DOHH2 (cell line): ENCODE data around the gene SPATA2.

Source experiments
- H3F3A ChIP-seq: fragments of 200-600 bp; sonication (generic), shearing (Covaris generic); 2 replicates; pipeline ENCODE4 v1.6.0; 2016; ENCODE audit warnings: antibody characterized with exemption, mild to moderate bottlenecking; ENCODE audit not compliant: control insufficient read depth, insufficient read depth
- H3K27ac ChIP-seq: fragments of 200-600 bp; sonication (generic); 2 replicates; pipeline ENCODE4 v1.5.1; 2014; ENCODE audit warnings: low read depth, mild to moderate bottlenecking, low read length, moderate library complexity
- H3K27me3 ChIP-seq: fragments of 200-600 bp; sonication (generic); 2 replicates; pipeline ENCODE4 v1.6.1; 2014; ENCODE audit warnings: mild to moderate bottlenecking, low read length, mixed read lengths; ENCODE audit not compliant: control insufficient read depth
- H3K36me3 ChIP-seq: fragments of 200-600 bp; sonication (generic); 2 replicates; pipeline ENCODE4 v1.6.1; 2014; ENCODE audit warnings: mild to moderate bottlenecking, low read length, moderate library complexity, mixed read lengths; ENCODE audit not compliant: control insufficient read depth
- H3K4me1 ChIP-seq: fragments of 200-600 bp; sonication (generic); 2 replicates; pipeline ENCODE4 v1.6.1; 2014; ENCODE audit warnings: mild to moderate bottlenecking, low read length, mixed read lengths; ENCODE audit not compliant: control insufficient read depth
- H3K4me2 ChIP-seq: fragments of 200-600 bp; sonication (generic); 2 replicates; pipeline ENCODE4 v1.6.0; 2014; ENCODE audit warnings: mild to moderate bottlenecking, low read length, moderate library complexity
- H3K4me3 ChIP-seq: fragments of 200-600 bp; sonication (generic); 2 replicates; pipeline ENCODE4 v1.5.1; 2014; ENCODE audit warnings: mild to moderate bottlenecking, low read length, mixed read lengths
- H3K79me2 ChIP-seq: fragments of 200-600 bp; sonication (generic); 2 replicates; pipeline ENCODE4 v1.6.1; 2014; ENCODE audit warnings: mild to moderate bottlenecking, low read length, mixed read lengths; ENCODE audit not compliant: control insufficient read depth
- H3K9me2 ChIP-seq: fragments of 200-600 bp; sonication (generic); replicated peaks from 2 replicates; pipeline ENCODE4 v1.6.1; 2014; ENCODE audit warnings: mild to moderate bottlenecking, low read length, mixed read lengths; ENCODE audit not compliant: control insufficient read depth
- H3K9me3 ChIP-seq: fragments of 200-600 bp; sonication (generic); 2 replicates; pipeline ENCODE4 v1.6.1; 2014; ENCODE audit warnings: antibody characterized with exemption, low read length, mixed read lengths; ENCODE audit not compliant: control insufficient read depth, insufficient read depth
- H4K20me1 ChIP-seq: fragments of 200-600 bp; sonication (generic); 2 replicates; pipeline ENCODE4 v1.6.0; 2014; ENCODE audit warnings: low read depth, mild to moderate bottlenecking, antibody characterized with exemption, low read length, moderate library complexity; ENCODE audit not compliant: control insufficient read depth, insufficient read depth
- EZH2phosphoT487 ChIP-seq: fragments of 200-600 bp; sonication (generic); IDR thresholded peaks from 2 replicates; pipeline ENCODE4 v1.6.1; 2017; ENCODE audit warnings: borderline replicate concordance, mild to moderate bottlenecking, antibody characterized with exemption, low read length, moderate library complexity, mixed read lengths
- TF ChIP-seq, protein P1 (sequence below): fragments of 200-600 bp; sonication (generic); IDR thresholded peaks from one replicate; pipeline ENCODE4 v1.5.1; 2014; ENCODE audit warnings: antibody characterized with exemption, mild to moderate bottlenecking, low read depth, low read length; ENCODE audit not compliant: poor library complexity, severe bottlenecking

SPATA2 gene

DNA sequence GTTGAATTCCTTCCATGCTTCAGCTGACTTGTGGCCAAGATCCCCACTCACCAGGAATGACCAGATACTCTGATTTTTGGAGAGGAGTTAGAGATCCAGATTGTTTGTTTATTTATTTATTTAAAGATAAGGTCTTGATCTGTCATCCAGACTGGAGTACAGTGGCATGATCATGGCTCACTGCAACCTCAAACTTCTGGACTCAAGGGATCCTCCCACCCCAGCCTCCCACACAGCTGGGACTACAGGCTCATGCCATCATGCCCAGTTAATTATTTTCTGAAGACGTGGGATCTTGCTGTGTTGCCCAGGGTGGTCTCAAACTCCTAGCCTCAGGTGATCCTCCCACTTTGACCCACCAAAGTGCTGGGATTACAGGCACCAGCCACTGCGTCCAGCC is 4.1 kb upstream of the SPATA2 start:
- no peak overlapping the region for H3K4me3 ChIP-seq
- no peaks in the 10 kb centered on the region for H3K9me3 ChIP-seq
- no peaks in the 10 kb centered on the region for H3K9me2 ChIP-seq
- TF ChIP-seq, protein P1, sequence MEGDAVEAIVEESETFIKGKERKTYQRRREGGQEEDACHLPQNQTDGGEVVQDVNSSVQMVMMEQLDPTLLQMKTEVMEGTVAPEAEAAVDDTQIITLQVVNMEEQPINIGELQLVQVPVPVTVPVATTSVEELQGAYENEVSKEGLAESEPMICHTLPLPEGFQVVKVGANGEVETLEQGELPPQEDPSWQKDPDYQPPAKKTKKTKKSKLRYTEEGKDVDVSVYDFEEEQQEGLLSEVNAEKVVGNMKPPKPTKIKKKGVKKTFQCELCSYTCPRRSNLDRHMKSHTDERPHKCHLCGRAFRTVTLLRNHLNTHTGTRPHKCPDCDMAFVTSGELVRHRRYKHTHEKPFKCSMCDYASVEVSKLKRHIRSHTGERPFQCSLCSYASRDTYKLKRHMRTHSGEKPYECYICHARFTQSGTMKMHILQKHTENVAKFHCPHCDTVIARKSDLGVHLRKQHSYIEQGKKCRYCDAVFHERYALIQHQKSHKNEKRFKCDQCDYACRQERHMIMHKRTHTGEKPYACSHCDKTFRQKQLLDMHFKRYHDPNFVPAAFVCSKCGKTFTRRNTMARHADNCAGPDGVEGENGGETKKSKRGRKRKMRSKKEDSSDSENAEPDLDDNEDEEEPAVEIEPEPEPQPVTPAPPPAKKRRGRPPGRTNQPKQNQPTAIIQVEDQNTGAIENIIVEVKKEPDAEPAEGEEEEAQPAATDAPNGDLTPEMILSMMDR: no peak
- TF ChIP-seq EZH2phosphoT487: no peak
- peaks cover 3% of the 10 kb centered on the region; the same call in 1 of the 2 replicates for H3F3A ChIP-seq
- H3K36me3 ChIP-seq: no peaks in the 10 kb centered on the region
- H4K20me1 ChIP-seq: peaks cover 4% of the 10 kb centered on the region; the same call in 1 of the 2 replicates
- H3K4me1 ChIP-seq: peaks cover 8% of the 10 kb centered on the region
- H3K27me3 ChIP-seq: no peaks in the 10 kb centered on the region
- H3K27ac ChIP-seq: no peak overlapping the region
- H3K79me2 ChIP-seq: peaks cover 20% of the 10 kb centered on the region
- H3K4me2 ChIP-seq: no peak overlapping the region

DNA sequence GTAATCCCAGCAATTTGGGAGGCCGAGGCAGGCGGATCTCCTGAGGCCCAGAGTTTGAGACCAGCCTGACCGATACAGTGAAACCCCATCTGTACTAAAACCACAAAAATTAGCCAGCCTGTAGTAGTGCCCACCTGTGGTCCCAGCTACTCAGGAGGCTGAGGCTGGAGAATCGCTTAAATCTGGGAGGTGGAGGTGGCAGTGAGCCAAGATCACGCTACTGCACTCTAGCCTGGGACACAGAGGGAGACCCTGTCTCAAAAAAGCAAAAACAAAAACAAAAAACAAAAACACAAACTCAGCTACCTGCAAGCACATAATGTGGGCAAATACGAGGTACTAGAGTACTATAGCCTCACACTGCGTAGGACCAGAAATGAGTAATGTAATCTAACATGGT is 3.7 kb upstream of the SPATA2 start:
- Histone ChIP-seq H3K4me1 (peaks cover 12% of the 10 kb centered on the region), H4K20me1 (peaks cover 8% of the 10 kb centered on the region; the same call in 1 of the 2 replicates), H3K9me2 (no peaks in the 10 kb centered on the region), H3F3A (peaks cover 3% of the 10 kb centered on the region; the same call in 1 of the 2 replicates), H3K9me3 (no peaks in the 10 kb centered on the region), H3K79me2 (peaks cover 24% of the 10 kb centered on the region), H3K4me3 (no peak overlapping the region), H3K27ac (no peak overlapping the region), H3K36me3 (no peaks in the 10 kb centered on the region), H3K4me2 (no peak overlapping the region), H3K27me3 (no peaks in the 10 kb centered on the region)
- no peak for TF ChIP-seq EZH2phosphoT487
- TF ChIP-seq, protein P1: no peak

DNA sequence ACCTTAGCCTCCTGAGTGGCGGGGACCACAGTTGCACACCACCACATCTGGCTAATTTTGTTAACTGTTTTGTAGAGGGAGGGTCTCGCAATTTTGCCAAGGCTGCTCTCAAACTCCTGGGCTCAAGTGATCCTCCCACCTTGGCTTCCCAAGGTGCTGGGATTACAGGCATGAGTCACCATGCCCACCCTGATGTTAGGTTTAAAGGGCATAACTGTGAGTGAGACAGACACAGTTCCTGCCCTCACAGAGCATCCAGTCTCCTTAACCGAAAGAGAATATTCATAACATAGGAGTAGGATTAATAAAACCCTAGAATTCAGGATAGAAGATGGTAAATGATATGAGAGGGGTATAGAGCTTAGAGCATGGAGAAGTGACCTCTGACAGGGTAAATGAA is 3.1 kb upstream of the SPATA2 start:
- H3K9me3 ChIP-seq: no peaks in the 10 kb centered on the region
- H4K20me1 ChIP-seq: peaks cover 14% of the 10 kb centered on the region
- no peaks in the 10 kb centered on the region for H3K9me2 ChIP-seq
- peaks cover 30% of the 10 kb centered on the region for H3K79me2 ChIP-seq
- peaks cover 18% of the 10 kb centered on the region for H3K4me1 ChIP-seq
- H3F3A ChIP-seq: peaks cover 3% of the 10 kb centered on the region; the same call in 1 of the 2 replicates
- no peak overlapping the region for H3K27ac ChIP-seq
- no peaks in the 10 kb centered on the region for H3K27me3 ChIP-seq
- no peak overlapping the region for H3K4me2 ChIP-seq
- no peak overlapping the region for H3K4me3 ChIP-seq
- no peak for TF ChIP-seq EZH2phosphoT487
- TF ChIP-seq, protein P1: no peak
- peaks cover 1% of the 10 kb centered on the region; the same call in 1 of the 2 replicates for H3K36me3 ChIP-seq
